ES-I3 (cell line): ENCODE data around the gene MACROD2.

ENCODE experiments used
- H3K36me3 ChIP-seq: 2 replicates; pipeline ENCODE4 v1.6.1; 2013; ENCODE audit warnings: mild to moderate bottlenecking, low read length, control low read depth, moderate library complexity; ENCODE audit not compliant: insufficient read depth
- H3K4me1 ChIP-seq: 2 replicates; pipeline ENCODE4 v1.6.1; 2013; ENCODE audit warnings: mild to moderate bottlenecking, control low read depth, low read length; ENCODE audit not compliant: insufficient read depth
- H3K9ac ChIP-seq: 2 replicates; pipeline ENCODE4 v1.6.1; 2013; ENCODE audit warnings: low read depth, mild to moderate bottlenecking, low read length, moderate library complexity
- H3K9me3 ChIP-seq: 2 replicates; pipeline ENCODE4 v1.6.1; 2013; ENCODE audit warnings: mild to moderate bottlenecking, low read length, moderate library complexity; ENCODE audit not compliant: control insufficient read depth, insufficient read depth

MACROD2 gene

GRCh38 chr20:14538433-14538832, 543.1 kb downstream of the MACROD2 start:
- H3K36me3 ChIP-seq = no peaks in the 10 kb centered on the region
- H3K4me1 ChIP-seq = no peaks in the 10 kb centered on the region
- no peaks in the 10 kb centered on the region for H3K9me3 ChIP-seq
- no peak overlapping the region for H3K9ac ChIP-seq

DNA sequence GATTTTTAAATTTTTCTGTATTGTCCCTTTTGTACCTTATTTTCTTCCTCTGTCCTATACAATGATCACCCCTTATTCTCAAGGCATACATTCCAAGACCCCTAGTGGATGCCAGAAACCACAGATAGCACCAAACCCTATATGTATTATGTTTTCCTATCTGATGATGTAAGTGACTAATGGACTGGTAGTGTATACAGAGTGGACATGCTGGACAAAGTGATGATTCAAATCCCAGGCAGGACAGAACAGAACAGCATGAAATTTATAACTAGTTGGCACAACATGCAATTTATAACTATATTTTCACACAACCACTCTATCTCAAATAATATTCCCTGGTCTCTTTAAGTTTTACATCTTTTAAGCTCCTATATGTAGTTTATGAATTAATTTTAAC, 547.7 kb downstream of the MACROD2 start:
- no peaks in the 10 kb centered on the region for H3K36me3 ChIP-seq
- H3K4me1 ChIP-seq = no peaks in the 10 kb centered on the region

DNA sequence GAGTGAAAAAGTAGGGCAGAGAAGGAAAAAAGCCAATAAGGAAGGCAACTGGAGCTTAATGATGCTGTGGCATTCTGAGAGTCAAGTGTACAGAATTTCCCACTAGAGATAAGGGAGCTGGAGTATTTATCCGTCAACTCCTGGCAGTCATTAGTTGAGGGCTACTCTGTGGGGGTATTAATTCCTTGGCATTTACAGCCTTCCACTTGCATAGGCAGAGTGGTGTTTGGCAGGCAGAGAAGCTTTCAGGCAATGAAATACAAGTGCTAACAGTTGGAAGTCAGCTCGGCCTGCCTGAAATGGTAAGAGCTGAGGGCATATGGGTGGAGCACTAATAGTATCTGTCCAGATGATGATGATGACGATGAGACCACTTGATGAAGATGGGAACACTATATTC, 549.4 kb downstream of the MACROD2 start:
- Histone ChIP-seq H3K4me1 (no peaks in the 10 kb centered on the region), H3K36me3 (no peaks in the 10 kb centered on the region), H3K9me3 (no peaks in the 10 kb centered on the region), H3K9ac (no peak overlapping the region)

More for the DNA sequence above, 547.7 kb downstream of the MACROD2 start:
- Histone ChIP-seq H3K9me3 (no peaks in the 10 kb centered on the region), H3K9ac (no peak overlapping the region)

DNA sequence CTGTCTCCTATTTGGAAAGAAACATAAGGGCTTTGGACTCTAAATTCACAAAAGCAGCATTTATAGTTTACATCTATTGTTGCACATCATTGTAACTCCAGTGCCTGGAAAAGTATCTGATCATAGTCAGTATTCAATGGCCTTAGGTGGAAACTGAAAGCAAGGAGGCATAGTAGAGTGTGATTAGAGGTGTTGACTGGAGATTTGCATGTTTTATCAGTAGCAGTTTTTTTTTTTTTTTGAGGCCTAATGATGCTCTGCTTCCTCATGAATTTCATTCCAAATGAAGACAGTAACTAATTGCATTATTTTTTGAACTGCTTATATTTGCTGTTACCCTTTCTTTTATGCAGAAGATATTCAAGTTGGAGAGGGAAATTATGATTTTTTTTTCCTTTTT, 555.3 kb downstream of the MACROD2 start:
- Histone ChIP-seq H3K9ac (no peak overlapping the region), H3K9me3 (no peaks in the 10 kb centered on the region)

DNA sequence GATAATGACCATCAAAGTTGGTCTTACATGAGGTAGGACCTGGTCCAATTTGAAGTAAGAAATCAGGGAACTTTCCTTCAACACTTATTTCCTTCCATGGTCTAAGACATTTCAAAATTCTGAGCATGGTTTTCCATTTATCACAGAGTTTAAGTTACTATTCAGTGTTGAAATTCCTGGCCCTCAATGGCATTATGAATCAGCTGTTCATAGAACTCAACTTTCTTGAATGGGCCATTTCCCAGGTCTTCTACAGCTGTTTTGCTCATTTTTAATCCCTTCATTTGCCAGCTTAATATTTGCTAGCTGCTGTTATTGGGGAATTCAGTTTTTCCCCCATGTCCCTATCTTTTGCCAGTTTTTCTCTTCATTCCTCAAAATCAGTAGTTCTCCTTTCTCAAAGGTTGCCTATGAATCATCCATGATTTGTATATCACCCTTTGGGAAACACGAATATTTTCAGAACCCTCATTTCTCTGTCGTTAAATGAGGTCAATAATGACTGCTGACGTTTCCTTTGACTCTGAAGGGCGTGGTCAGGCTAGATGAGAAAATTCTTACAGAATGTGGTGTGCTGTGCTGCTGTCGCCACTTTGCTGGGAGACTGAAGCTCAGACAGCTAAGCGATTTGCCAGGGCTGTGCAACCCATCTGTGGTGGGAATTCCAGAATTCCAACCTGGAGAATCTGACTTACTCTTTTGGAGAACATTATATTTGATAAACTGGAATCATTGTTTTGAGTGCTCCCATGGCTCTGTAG, 558.6 kb downstream of the MACROD2 start:
- H3K9ac ChIP-seq = no peak overlapping the region
- no peaks in the 10 kb centered on the region for H3K36me3 ChIP-seq
- H3K9me3 ChIP-seq = no peaks in the 10 kb centered on the region
- H3K4me1 ChIP-seq = no peaks in the 10 kb centered on the region

More for the DNA sequence above, 555.3 kb downstream of the MACROD2 start:
- H3K36me3 ChIP-seq = no peaks in the 10 kb centered on the region
- no peaks in the 10 kb centered on the region for H3K4me1 ChIP-seq

GRCh38 chr20:14555676-14556075, 560.4 kb downstream of the MACROD2 start:
- Histone ChIP-seq H3K4me1 (no peaks in the 10 kb centered on the region), H3K36me3 (no peaks in the 10 kb centered on the region), H3K9ac (no peak overlapping the region), H3K9me3 (no peaks in the 10 kb centered on the region)

DNA sequence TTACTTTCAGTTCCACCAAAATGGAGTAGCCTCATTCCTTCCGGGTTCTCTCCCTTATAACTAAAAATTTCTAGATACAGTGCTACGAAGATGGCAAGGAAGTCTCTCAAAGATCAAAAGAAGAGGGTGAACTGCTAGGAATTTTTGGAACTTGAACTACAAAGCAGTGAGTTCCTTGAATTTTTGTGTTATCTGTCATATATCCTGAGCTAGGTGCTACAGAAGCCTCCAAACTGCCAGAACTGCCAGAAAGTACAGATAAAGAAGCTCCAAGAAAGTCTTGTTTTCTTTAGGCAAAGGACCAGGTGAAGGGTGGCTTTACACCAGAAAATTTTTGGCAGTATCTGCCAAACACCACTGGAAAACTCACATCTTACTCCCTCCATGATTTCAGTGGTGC, 560.9 kb downstream of the MACROD2 start:
- Histone ChIP-seq H3K9ac (no peak overlapping the region), H3K36me3 (no peaks in the 10 kb centered on the region), H3K9me3 (no peaks in the 10 kb centered on the region), H3K4me1 (no peaks in the 10 kb centered on the region)

- Histone ChIP-seq H3K4me1 (no peaks in the 10 kb centered on the region; the same call in 1 of the 2 replicates), H3K9ac (no peak overlapping the region), H3K9me3 (no peaks in the 10 kb centered on the region), H3K36me3 (no peaks in the 10 kb centered on the region)
Measured at GRCh38 chr20:14559612-14560011, 564.3 kb downstream of the MACROD2 start.

GRCh38 chr20:14561741-14562221, 566.5 kb downstream of the MACROD2 start:
- Histone ChIP-seq H3K4me1 (no peaks in the 10 kb centered on the region; the same call in 1 of the 2 replicates), H3K9ac (no peak overlapping the region), H3K9me3 (peaks cover 6% of the 10 kb centered on the region; the same call in 1 of the 2 replicates), H3K36me3 (no peaks in the 10 kb centered on the region)

DNA sequence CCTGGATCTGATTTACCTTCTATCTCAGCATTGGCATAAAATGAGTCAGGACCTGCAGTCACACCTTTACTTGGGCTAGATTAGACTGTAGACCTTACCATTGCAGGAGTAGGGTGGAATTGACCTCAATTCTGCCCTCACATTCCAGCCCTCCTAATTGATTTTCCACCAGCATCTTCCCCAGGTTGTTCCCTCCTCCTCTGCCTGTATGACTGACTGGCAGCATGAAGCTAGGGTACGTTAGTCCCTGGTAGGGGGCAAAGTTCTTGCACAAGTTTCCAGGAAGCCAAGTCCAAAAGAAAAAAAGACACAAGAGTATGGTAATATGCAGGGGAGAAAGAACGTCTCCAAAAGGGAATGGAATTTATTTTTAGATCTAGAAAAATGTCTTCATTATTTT, 567.7 kb downstream of the MACROD2 start:
- no peaks in the 10 kb centered on the region for H3K36me3 ChIP-seq
- H3K4me1 ChIP-seq = no peaks in the 10 kb centered on the region; the same call in 1 of the 2 replicates
- no peak overlapping the region for H3K9ac ChIP-seq
- peaks cover 6% of the 10 kb centered on the region; the same call in 1 of the 2 replicates for H3K9me3 ChIP-seq

DNA sequence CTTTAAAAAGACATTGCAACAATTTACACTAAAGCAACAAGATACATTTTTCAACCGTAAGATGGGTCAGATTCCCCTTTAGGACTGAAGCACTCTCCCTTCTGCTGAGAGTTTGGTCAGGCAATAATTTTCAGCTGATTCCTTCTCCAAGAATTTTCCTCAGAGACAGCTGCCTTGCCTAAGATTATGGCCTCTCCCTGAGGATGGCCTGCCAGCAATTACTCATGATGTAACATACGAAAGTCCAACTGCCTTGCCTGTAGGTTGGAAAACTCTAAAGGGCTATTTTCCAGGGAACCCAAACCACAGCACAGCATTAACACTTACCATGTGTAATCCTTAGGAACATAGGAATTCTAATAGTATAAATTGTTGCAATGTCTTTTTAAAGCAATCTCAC, 571.2 kb downstream of the MACROD2 start:
- H3K9ac ChIP-seq = no peak overlapping the region
- no peaks in the 10 kb centered on the region for H3K36me3 ChIP-seq
- peaks cover 8% of the 10 kb centered on the region for H3K4me1 ChIP-seq
- peaks cover 6% of the 10 kb centered on the region; the same call in 1 of the 2 replicates for H3K9me3 ChIP-seq

DNA sequence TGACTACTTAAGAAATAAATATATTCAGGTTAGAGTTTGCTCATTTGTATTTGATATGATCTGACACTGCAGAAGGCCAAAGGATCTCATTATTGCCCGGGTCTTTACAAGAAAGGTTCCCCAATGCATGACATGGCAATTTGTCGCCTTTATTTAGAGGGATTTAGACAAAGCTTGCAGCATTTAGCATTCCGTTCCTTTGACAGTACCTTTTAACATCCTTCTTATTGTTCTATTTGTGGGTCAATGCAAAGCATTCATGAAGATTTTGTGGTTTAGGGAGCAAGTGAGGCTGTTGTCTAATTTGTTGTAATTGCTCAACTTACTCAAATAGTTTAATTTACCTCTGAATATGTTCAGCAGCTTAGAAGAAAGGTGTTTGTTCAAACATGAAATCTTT, 572.9 kb downstream of the MACROD2 start:
- no peaks in the 10 kb centered on the region for H3K36me3 ChIP-seq
- H3K9me3 ChIP-seq = peaks cover 6% of the 10 kb centered on the region; the same call in 1 of the 2 replicates

GRCh38 chr20:14568701-14569100, 573.4 kb downstream of the MACROD2 start:
- peaks cover 8% of the 10 kb centered on the region for H3K4me1 ChIP-seq

More for the DNA sequence above, 572.9 kb downstream of the MACROD2 start:
- Histone ChIP-seq H3K9ac (no peak overlapping the region), H3K4me1 (peaks cover 8% of the 10 kb centered on the region)

DNA sequence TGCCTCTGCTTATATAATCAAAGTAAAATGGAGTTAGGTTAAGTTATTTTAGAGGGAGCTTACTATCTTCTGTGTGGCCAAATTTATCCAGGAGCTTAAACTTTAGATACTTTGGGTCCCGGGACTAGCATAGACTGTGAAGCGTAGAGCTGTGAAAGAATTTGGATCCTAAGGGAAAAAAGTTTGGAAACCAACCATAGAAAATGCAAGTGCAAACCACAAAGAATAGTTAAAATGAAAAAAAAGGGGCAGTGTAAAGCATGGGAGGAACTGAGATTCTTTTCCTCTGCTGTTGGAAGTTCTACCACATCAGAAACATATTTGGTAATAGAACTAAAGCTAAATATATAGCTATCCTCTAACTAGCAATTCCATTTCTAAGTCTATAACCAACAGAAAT, 574.3 kb downstream of the MACROD2 start:
- Histone ChIP-seq H3K4me1 (peaks cover 8% of the 10 kb centered on the region), H3K9ac (no peak overlapping the region), H3K36me3 (no peaks in the 10 kb centered on the region), H3K9me3 (peaks cover 6% of the 10 kb centered on the region; the same call in 1 of the 2 replicates)

More at GRCh38 chr20:14568701-14569100, 573.4 kb downstream of the MACROD2 start:
- Histone ChIP-seq H3K36me3 (no peaks in the 10 kb centered on the region), H3K9ac (no peak overlapping the region), H3K9me3 (peaks cover 6% of the 10 kb centered on the region; the same call in 1 of the 2 replicates)

DNA sequence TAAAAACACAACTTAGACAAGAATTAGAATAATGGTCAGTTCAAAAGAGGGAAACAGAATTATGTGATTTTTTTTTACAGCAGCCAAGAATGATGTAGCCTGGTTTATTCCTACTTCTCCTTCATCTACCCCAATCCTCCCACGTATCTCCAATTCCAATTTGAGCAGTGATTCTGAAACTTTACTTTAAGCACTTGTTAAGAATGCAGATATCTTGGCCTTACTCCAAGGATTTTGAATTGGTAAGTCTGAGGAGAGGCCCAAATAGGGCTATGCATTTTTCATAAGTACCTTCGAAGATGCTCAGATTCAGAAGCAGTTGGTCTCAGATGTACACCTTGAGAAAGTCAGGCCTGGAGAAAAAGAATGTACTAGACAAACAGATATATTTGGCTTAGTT, 575.5 kb downstream of the MACROD2 start:
- H3K4me1 ChIP-seq = peaks cover 8% of the 10 kb centered on the region
- no peaks in the 10 kb centered on the region for H3K36me3 ChIP-seq
- peaks cover 6% of the 10 kb centered on the region; the same call in 1 of the 2 replicates for H3K9me3 ChIP-seq
- no peak overlapping the region for H3K9ac ChIP-seq
